SK-N-SH (cell line): Measurements from ENCODE around the gene CFAP52. TPM values are rescaled to one million over a fixed set of nuclear protein-coding genes. Genes with fewer than 3 reads are reported as not detected.

Experiments
- CTCF ChIA-PET: fragments of 300-600, 350-600 bp; formaldehyde crosslinking; extraction: SDS; loops from one replicate; lab custom pipeline; 2021; lab: Yijun Ruan, JAX
- POLR2A ChIA-PET: fragments of 350-600 bp; sonication (Branson Sonifier 250); formaldehyde crosslinking; extraction: SDS; loops from one replicate; lab custom pipeline; 2020; ENCODE audit warnings: antibody characterized with exemption, inconsistent platforms; lab: Yijun Ruan, JAX
- DNase-seq: peaks from one replicate; pipeline ENCODE4 v3.0.0; 2012
- H2AFZ ChIP-seq: fragments of 200-600 bp; sonication (generic); 2 replicates; pipeline ENCODE4 v1.8.1; 2016; ENCODE audit warnings: antibody characterized with exemption, mild to moderate bottlenecking, low read depth
- H3F3A ChIP-seq: fragments of 200-600 bp; sonication (generic); replicated peaks from 2 replicates; pipeline ENCODE3; 2016; ENCODE audit warnings: antibody characterized with exemption, mild to moderate bottlenecking; ENCODE audit not compliant: insufficient read depth
- H3K27ac ChIP-seq, 2 experiments: fragments of 200-500 bp in 1 of 2; fragments of 200-600 bp in 1 of 2; sonication (Bioruptor generic) in 1 of 2; sonication (generic), shearing (Covaris generic) in 1 of 2; 2 replicates each; pipeline versions ENCODE4 v1.5.1 to v1.6.1; 2014 to 2016; ENCODE audit warnings: low read depth in 2 of 2, inconsistent platforms in 1 of 2, low read length in 1 of 2, mild to moderate bottlenecking in 1 of 2, mixed read lengths in 1 of 2
- H3K27me3 ChIP-seq: fragments of 200-600 bp; sonication (generic), shearing (Covaris generic); 2 replicates; pipeline ENCODE4 v1.6.1; 2016; ENCODE audit warnings: mixed run types; ENCODE audit not compliant: insufficient read depth
- H3K36me3 ChIP-seq, 2 experiments: fragments of 200-500 bp in 1 of 2; fragments of 200-600 bp in 1 of 2; sonication (Bioruptor generic) in 1 of 2; sonication (generic) in 1 of 2; replicated peaks in 1 of 2; 2 replicates each; pipeline versions ENCODE3 to v1.5.1; 2014 to 2016; ENCODE audit warnings: low read length in 1 of 2, mild to moderate bottlenecking in 1 of 2; ENCODE audit not compliant: insufficient read depth in 2 of 2, control insufficient read depth in 1 of 2
- H3K4me1 ChIP-seq, 2 experiments: fragments of 200-500 bp in 1 of 2; fragments of 200-600 bp in 1 of 2; sonication (Bioruptor generic) in 1 of 2; sonication (generic), shearing (Covaris generic) in 1 of 2; 2 replicates each; pipeline versions ENCODE4 v1.5.1 to v1.6.1; 2014 to 2016; ENCODE audit warnings: low read depth in 1 of 2, low read length in 1 of 2, mixed run types in 1 of 2; ENCODE audit not compliant: insufficient read depth in 2 of 2, control insufficient read depth in 1 of 2
- H3K4me2 ChIP-seq: fragments of 200-600 bp; sonication (generic), shearing (Covaris generic); 2 replicates; pipeline ENCODE4 v1.6.1; 2017; ENCODE audit warnings: mixed run types
- H3K4me3 ChIP-seq, 2 experiments: fragments of 200-500 bp in 1 of 2; fragments of 200-600 bp in 1 of 2; sonication (Bioruptor generic) in 1 of 2; sonication (generic), shearing (Covaris generic) in 1 of 2; 2 replicates each; pipeline versions ENCODE4 v1.5.1 to v1.8.1; 2014 to 2016; ENCODE audit warnings: low read depth in 2 of 2, inconsistent platforms in 1 of 2, low read length in 1 of 2, mild to moderate bottlenecking in 1 of 2, mixed read lengths in 1 of 2, moderate library complexity in 1 of 2
- H3K79me2 ChIP-seq: fragments of 200-600 bp; sonication (generic); 2 replicates; pipeline ENCODE4 v1.8.1; 2017; ENCODE audit warnings: mild to moderate bottlenecking; ENCODE audit not compliant: insufficient read depth
- H3K9ac ChIP-seq: fragments of 200-600 bp; sonication (generic); 2 replicates; pipeline ENCODE4 v1.6.1; 2017; ENCODE audit warnings: mixed run types
- H3K9me2 ChIP-seq: fragments of 200-600 bp; sonication (generic); 2 replicates; pipeline ENCODE4 v1.6.1; 2017; ENCODE audit warnings: mixed run types
- H3K9me3 ChIP-seq: fragments of 200-600 bp; sonication (generic); 2 replicates; pipeline ENCODE4 v1.6.1; 2017; ENCODE audit warnings: mixed run types, mild to moderate bottlenecking, moderate library complexity
- H4K20me1 ChIP-seq: fragments of 200-600 bp; sonication (generic); 2 replicates; pipeline ENCODE4 v1.6.1; 2017; ENCODE audit warnings: mild to moderate bottlenecking, mixed run types; ENCODE audit not compliant: insufficient read depth
- CHD2 ChIP-seq: fragments of 150-350 bp; IDR thresholded peaks from 2 replicates; pipeline ENCODE4 v1.6.1; 2018; ENCODE audit warnings: low read length; ENCODE audit not compliant: partially characterized antibody
- EP300 ChIP-seq, 2 experiments: IDR thresholded peaks; 2 replicates each; pipeline versions ENCODE4 v1.4.0 to v1.6.1; 2012; ENCODE audit warnings: borderline replicate concordance in 1 of 2, low read depth in 1 of 2, low read length in 1 of 2
- EZH2phosphoT487 ChIP-seq: fragments of 200-600 bp; sonication (generic); IDR thresholded peaks from 2 replicates; pipeline ENCODE4 v1.6.1; 2017; ENCODE audit warnings: low read depth, mixed run types, mild to moderate bottlenecking, antibody characterized with exemption, moderate library complexity, borderline replicate concordance
- GATA2 ChIP-seq: sonication (generic); formaldehyde crosslinking; IDR thresholded peaks from 2 replicates; pipeline ENCODE4 v1.5.0; 2020; ENCODE audit warnings: mild to moderate bottlenecking, missing genetic modification reagents
- JUND ChIP-seq: IDR thresholded peaks from 2 replicates; pipeline ENCODE4 v1.4.0; 2012
- MEF2A ChIP-seq: IDR thresholded peaks from 2 replicates; pipeline ENCODE4 v1.4.0; 2012; ENCODE audit warnings: low read depth, borderline replicate concordance
- POLR2AphosphoS5 ChIP-seq: IDR thresholded peaks from 2 replicates; pipeline ENCODE4 v1.6.1; 2012; ENCODE audit warnings: low read depth, low read length
- RAD21 ChIP-seq: IDR thresholded peaks from 2 replicates; pipeline ENCODE4 v1.6.1; 2012; ENCODE audit warnings: mild to moderate bottlenecking, low read length
- RCOR1 ChIP-seq: fragments of 150-350 bp; IDR thresholded peaks from 2 replicates; pipeline ENCODE4 v1.6.1; 2017; ENCODE audit warnings: antibody characterized with exemption, low read length
- RFX5 ChIP-seq: IDR thresholded peaks from 2 replicates; pipeline ENCODE4 v1.6.1; 2012; ENCODE audit warnings: mild to moderate bottlenecking, improper control_type of control experiment, low read length
- SMC3 ChIP-seq: IDR thresholded peaks from 2 replicates; pipeline ENCODE4 v1.6.1; 2012; ENCODE audit warnings: low read depth, low read length, improper control_type of control experiment
- TAF1 ChIP-seq: IDR thresholded peaks from 2 replicates; pipeline ENCODE4 v1.6.1; 2012; ENCODE audit warnings: low read depth, mild to moderate bottlenecking, low read length, moderate library complexity, borderline replicate concordance
- TEAD4 ChIP-seq: IDR thresholded peaks from 2 replicates; pipeline ENCODE4 v1.4.0; 2012; ENCODE audit warnings: mild to moderate bottlenecking, borderline replicate concordance; ENCODE audit not compliant: insufficient read depth
- YY1 ChIP-seq: IDR thresholded peaks from 2 replicates; pipeline ENCODE4 v1.4.0; 2012; ENCODE audit warnings: low read depth, mild to moderate bottlenecking
- WGBS: methylation state at CpG from one replicate; pipeline ENCODE4 v1.1.6; 2017; ENCODE audit warnings: low lambda C conversion rate; 5-methylcytosine and 5-hydroxymethylcytosine counted together
- polyA plus RNA-seq, 3 experiments: library from polyadenylated mRNA; depleted of rRNA; stranded (reverse); fragments of >200 nt; gene quantifications; 2 replicates each; pipeline ENCODE4 v1.2.3, GENCODE V29; 2012
- TF ChIP-seq, protein P1 (sequence below): IDR thresholded peaks from 2 replicates; pipeline ENCODE4 v1.4.0; 2012; ENCODE audit warnings: low read depth, borderline replicate concordance
- TF ChIP-seq, protein P2 (sequence below): fragments of 150-350 bp; IDR thresholded peaks from 2 replicates; pipeline ENCODE4 v1.6.1; 2016; ENCODE audit warnings: mild to moderate bottlenecking, low read depth, low read length
- TF ChIP-seq, protein P3 (sequence below): IDR thresholded peaks from 2 replicates; pipeline ENCODE4 v1.4.0; 2012; ENCODE audit warnings: low read depth
- TF ChIP-seq, protein P4 (sequence below): IDR thresholded peaks from 2 replicates; pipeline ENCODE4; 2012
- TF ChIP-seq, protein P5 (sequence below): IDR thresholded peaks from 2 replicates; pipeline ENCODE4 v1.6.1; 2012; ENCODE audit warnings: mild to moderate bottlenecking, low read depth, low read length, moderate library complexity

CFAP52 gene
- polyA plus RNA-seq, 1 of the 3 experiments (the other 2 are of a cell fraction), result 0.26 TPM

DNA sequence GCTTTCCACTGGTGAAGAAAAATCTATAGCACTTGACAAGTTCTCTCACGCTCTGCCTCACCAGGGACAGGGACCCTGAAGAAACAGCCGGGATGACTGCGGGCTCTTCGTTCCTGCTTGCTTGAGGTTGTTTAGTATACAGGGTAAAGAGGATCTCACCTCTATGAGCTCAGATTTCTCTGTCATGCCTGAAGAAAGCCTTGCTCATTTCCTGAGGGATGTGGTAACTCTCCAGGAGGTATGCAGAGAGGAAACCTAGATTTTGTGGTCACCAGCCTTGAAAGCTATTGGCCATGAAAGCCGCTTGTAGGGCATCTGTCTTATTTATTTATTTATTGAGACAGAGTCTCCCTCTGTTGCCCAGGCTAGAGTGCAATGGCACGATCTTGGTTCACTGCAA, 92.1 kb downstream of the CFAP52 start:
- Histone ChIP-seq H3F3A (no peaks in the 10 kb centered on the region), H3K4me1 (no peaks in the 10 kb centered on the region), H3K27ac (no peak overlapping the region), H3K9me3 (no peaks in the 10 kb centered on the region), H3K27me3 (peaks cover 21% of the 10 kb centered on the region; the same call in 1 of the 2 replicates), H3K4me2 (no peak overlapping the region), H3K4me3 (no peak overlapping the region), H4K20me1 (no peaks in the 10 kb centered on the region), H3K9ac (no peak overlapping the region)
- WGBS, result 33% methylated on average over 6 of the region's 6 CpGs
- POLR2A ChIA-PET, result no interaction called here
- no peak for DNase-seq
- TF ChIP-seq EP300 (IDR thresholded peaks at IDR 0.05; ENCODE audit: borderline replicate concordance in 1 of 2, low read depth in 1 of 2, low read length in 1 of 2) (no peak), TEAD4 (no peak), RFX5 (no peak), CHD2 (no peak), TAF1 (no peak), RAD21 (no peak), JUND (no peak), GATA2 (no peak), SMC3 (no peak), EZH2phosphoT487 (no peak), MEF2A (no peak), POLR2AphosphoS5 (no peak), RCOR1 (no peak), YY1 (no peak)
- TF ChIP-seq, protein P1, sequence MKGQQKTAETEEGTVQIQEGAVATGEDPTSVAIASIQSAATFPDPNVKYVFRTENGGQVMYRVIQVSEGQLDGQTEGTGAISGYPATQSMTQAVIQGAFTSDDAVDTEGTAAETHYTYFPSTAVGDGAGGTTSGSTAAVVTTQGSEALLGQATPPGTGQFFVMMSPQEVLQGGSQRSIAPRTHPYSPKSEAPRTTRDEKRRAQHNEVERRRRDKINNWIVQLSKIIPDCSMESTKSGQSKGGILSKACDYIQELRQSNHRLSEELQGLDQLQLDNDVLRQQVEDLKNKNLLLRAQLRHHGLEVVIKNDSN, result no peak
- TF ChIP-seq, protein P2, sequence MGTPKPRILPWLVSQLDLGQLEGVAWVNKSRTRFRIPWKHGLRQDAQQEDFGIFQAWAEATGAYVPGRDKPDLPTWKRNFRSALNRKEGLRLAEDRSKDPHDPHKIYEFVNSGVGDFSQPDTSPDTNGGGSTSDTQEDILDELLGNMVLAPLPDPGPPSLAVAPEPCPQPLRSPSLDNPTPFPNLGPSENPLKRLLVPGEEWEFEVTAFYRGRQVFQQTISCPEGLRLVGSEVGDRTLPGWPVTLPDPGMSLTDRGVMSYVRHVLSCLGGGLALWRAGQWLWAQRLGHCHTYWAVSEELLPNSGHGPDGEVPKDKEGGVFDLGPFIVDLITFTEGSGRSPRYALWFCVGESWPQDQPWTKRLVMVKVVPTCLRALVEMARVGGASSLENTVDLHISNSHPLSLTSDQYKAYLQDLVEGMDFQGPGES, result no peak
- TF ChIP-seq, protein P3, sequence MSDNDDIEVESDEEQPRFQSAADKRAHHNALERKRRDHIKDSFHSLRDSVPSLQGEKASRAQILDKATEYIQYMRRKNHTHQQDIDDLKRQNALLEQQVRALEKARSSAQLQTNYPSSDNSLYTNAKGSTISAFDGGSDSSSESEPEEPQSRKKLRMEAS, result no peak
- TF ChIP-seq, protein P4, sequence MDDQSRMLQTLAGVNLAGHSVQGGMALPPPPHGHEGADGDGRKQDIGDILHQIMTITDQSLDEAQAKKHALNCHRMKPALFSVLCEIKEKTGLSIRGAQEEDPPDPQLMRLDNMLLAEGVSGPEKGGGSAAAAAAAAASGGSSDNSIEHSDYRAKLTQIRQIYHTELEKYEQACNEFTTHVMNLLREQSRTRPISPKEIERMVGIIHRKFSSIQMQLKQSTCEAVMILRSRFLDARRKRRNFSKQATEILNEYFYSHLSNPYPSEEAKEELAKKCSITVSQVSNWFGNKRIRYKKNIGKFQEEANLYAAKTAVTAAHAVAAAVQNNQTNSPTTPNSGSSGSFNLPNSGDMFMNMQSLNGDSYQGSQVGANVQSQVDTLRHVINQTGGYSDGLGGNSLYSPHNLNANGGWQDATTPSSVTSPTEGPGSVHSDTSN, result no peak
- TF ChIP-seq, protein P5, sequence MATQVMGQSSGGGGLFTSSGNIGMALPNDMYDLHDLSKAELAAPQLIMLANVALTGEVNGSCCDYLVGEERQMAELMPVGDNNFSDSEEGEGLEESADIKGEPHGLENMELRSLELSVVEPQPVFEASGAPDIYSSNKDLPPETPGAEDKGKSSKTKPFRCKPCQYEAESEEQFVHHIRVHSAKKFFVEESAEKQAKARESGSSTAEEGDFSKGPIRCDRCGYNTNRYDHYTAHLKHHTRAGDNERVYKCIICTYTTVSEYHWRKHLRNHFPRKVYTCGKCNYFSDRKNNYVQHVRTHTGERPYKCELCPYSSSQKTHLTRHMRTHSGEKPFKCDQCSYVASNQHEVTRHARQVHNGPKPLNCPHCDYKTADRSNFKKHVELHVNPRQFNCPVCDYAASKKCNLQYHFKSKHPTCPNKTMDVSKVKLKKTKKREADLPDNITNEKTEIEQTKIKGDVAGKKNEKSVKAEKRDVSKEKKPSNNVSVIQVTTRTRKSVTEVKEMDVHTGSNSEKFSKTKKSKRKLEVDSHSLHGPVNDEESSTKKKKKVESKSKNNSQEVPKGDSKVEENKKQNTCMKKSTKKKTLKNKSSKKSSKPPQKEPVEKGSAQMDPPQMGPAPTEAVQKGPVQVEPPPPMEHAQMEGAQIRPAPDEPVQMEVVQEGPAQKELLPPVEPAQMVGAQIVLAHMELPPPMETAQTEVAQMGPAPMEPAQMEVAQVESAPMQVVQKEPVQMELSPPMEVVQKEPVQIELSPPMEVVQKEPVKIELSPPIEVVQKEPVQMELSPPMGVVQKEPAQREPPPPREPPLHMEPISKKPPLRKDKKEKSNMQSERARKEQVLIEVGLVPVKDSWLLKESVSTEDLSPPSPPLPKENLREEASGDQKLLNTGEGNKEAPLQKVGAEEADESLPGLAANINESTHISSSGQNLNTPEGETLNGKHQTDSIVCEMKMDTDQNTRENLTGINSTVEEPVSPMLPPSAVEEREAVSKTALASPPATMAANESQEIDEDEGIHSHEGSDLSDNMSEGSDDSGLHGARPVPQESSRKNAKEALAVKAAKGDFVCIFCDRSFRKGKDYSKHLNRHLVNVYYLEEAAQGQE, result no peak
- TF ChIP-seq, all 33 proteins: peak for 0
- CTCF ChIA-PET, result no interaction called here
- Histone ChIP-seq H3K79me2 (no peaks in the 10 kb centered on the region), H3K36me3 (no peaks in the 10 kb centered on the region), H2AFZ (no peak overlapping the region), H3K9me2 (no peaks in the 10 kb centered on the region)
